ENCODE measurements around the gene GAK. TPM values are rescaled to one million over a fixed set of nuclear protein-coding genes. Genes with fewer than 3 reads are reported as not detected.

GAK gene
- total RNA-seq, 1 experiment from 2014 or later, result 117 TPM

- no peaks in the 10 kb centered on the region for H3K4me1 ChIP-seq (ENCODE audit: insufficient read depth, low read length)
- H3K36me3 ChIP-seq (ENCODE audit: low read depth, low read length), result no peaks in the 10 kb centered on the region
- no peaks in the 10 kb centered on the region for H3K9me3 ChIP-seq (ENCODE audit: low read length)
- no peak overlapping the region for H2AFZ ChIP-seq (ENCODE audit: low read length)
- no peaks in the 10 kb centered on the region for H3F3A ChIP-seq (ENCODE audit: low read length, unreplicated experiment)
- H4K20me1 ChIP-seq (ENCODE audit: low read length), result no peaks in the 10 kb centered on the region
- no peak for DNase-seq
- H3K27me3 ChIP-seq (ENCODE audit: low read length), result no peaks in the 10 kb centered on the region
- no peak overlapping the region for H3K9ac ChIP-seq (ENCODE audit: low read length)
- ChIA-PET CTCF (interaction anchor here (0.5 kb wide), 1 partner anchor 56 kb away, joined by 6 read pairs; no protein-coding TSS in a partner anchor), POLR2A (ENCODE audit: unreplicated experiment) (no interaction called here)
- H3K4me3 ChIP-seq (ENCODE audit: low read length), result no peak overlapping the region
- H3K27ac ChIP-seq (ENCODE audit: low read length), result no peak overlapping the region
- no peaks in the 10 kb centered on the region for H3K79me2 ChIP-seq (ENCODE audit: low read length)
- no peak for ATAC-seq
- H3K4me2 ChIP-seq (ENCODE audit: low read length), result no peak overlapping the region
- no peaks in the 10 kb centered on the region for H3K9me2 ChIP-seq (replicated peaks; ENCODE audit: low read length)
- intact Hi-C loops (cut with micrococcal nuclease), result no loop called here
- TF ChIP-seq CTCF (conservative IDR thresholded peaks at IDR 0.05; ENCODE audit: low read depth, low read length), result no peak
- no peak for TF ChIP-seq EZH2phosphoT487 (IDR thresholded peaks at IDR 0.05; ENCODE audit: borderline replicate concordance, low read length)
- no peak for TF ChIP-seq EZH2 (IDR thresholded peaks at IDR 0.05; ENCODE audit: low read length, unreplicated experiment)
- no TSS peak for BruUV-seq (replicated peaks)
Observed at GRCh38 chr4:903066-904046, 28.8 kb downstream of the GAK start.

GRCh38 chr4:901192-901910 lies 30.8 kb downstream of the GAK start:
- H3K9ac ChIP-seq (ENCODE audit: low read length), result no peak overlapping the region
- H2AFZ ChIP-seq (ENCODE audit: low read length), result no peak overlapping the region
- no peaks in the 10 kb centered on the region for H4K20me1 ChIP-seq (ENCODE audit: low read length)
- no peaks in the 10 kb centered on the region for H3F3A ChIP-seq (ENCODE audit: low read length, unreplicated experiment)
- no peak overlapping the region for H3K4me2 ChIP-seq (ENCODE audit: low read length)
- no peaks in the 10 kb centered on the region for H3K9me2 ChIP-seq (replicated peaks; ENCODE audit: low read length)
- H3K27ac ChIP-seq (ENCODE audit: low read length), result no peak overlapping the region
- DNase-seq, result no peak
- no peak for ATAC-seq
- CTCF ChIA-PET, result no interaction called here
- no TSS peak for BruUV-seq (replicated peaks)
- no peaks in the 10 kb centered on the region for H3K27me3 ChIP-seq (ENCODE audit: low read length)
- no peaks in the 10 kb centered on the region for H3K4me1 ChIP-seq (ENCODE audit: insufficient read depth, low read length)
- no peak for TF ChIP-seq EZH2phosphoT487 (IDR thresholded peaks at IDR 0.05; ENCODE audit: borderline replicate concordance, low read length)
- no peak for TF ChIP-seq EZH2 (IDR thresholded peaks at IDR 0.05; ENCODE audit: low read length, unreplicated experiment)
- no peak for TF ChIP-seq CTCF (conservative IDR thresholded peaks at IDR 0.05; ENCODE audit: low read depth, low read length)
- H3K9me3 ChIP-seq (ENCODE audit: low read length), result no peaks in the 10 kb centered on the region
- no peak overlapping the region for H3K4me3 ChIP-seq (ENCODE audit: low read length)
- H3K79me2 ChIP-seq (ENCODE audit: low read length), result no peaks in the 10 kb centered on the region
- H3K36me3 ChIP-seq (ENCODE audit: low read depth, low read length), result no peaks in the 10 kb centered on the region
- POLR2A ChIA-PET (ENCODE audit: unreplicated experiment), result no interaction called here
- intact Hi-C loops (cut with micrococcal nuclease), result no loop called here
